Peyer's patch (tissue), 4 donors: Measurements from ENCODE around the gene ACTG2. TPM values are rescaled to one million over a fixed set of nuclear protein-coding genes. Genes with fewer than 3 reads are reported as not detected.
"Not testable (repeated sequence)": the region's sequence is repeated elsewhere in the genome, so short reads cannot be mapped to it uniquely, and the experiment has no call there.

Experiments used
- DNase-seq, 3 donors: peaks; one replicate each; pipeline ENCODE4 v3.0.0-alpha.2; 2017 to 2019
- H3K27ac ChIP-seq, 4 donors: fragments of 200-600 bp; sonication (generic); one replicate each; pipeline ENCODE4 v1.5.1; 2016 to 2019
- H3K27me3 ChIP-seq, 2 donors: fragments of 200-600 bp; sonication (generic); one replicate each; pipeline ENCODE4 v1.5.1; 2019
- H3K36me3 ChIP-seq, 3 donors: fragments of 200-600 bp; sonication (generic); one replicate each; pipeline ENCODE4 v1.5.1; 2016 to 2019
- H3K4me1 ChIP-seq, 4 donors: fragments of 200-600 bp; sonication (generic); one replicate each; pipeline ENCODE4 v1.5.1; 2016 to 2019
- H3K4me3 ChIP-seq, 4 donors: fragments of 200-600 bp; sonication (generic); 1 replicate in 3 of 4; 2 replicates in 1 of 4; pipeline ENCODE4 v1.5.1; 2016 to 2019; ENCODE audit warnings: mild to moderate bottlenecking in 1 of 4
- H3K9me3 ChIP-seq, 4 donors: fragments of 200-600 bp; sonication (generic); one replicate each; pipeline ENCODE4 v1.5.1; 2016 to 2019; ENCODE audit warnings: mild to moderate bottlenecking in 1 of 4
- CTCF ChIP-seq, 6 experiments: fragments of 450-650 bp in 4 of 6; fragments of 200-600 bp in 2 of 6; sonication (generic) in 1 of 6; IDR thresholded peaks; one replicate each; pipeline ENCODE4 v1.5.1; 2017 to 2019; ENCODE audit warnings: antibody characterized with exemption in 6 of 6, mild to moderate bottlenecking in 3 of 6, moderate library complexity in 1 of 6
- POLR2A ChIP-seq, 2 donors: fragments of 450-650 bp; IDR thresholded peaks; one replicate each; pipeline ENCODE4 v1.5.1; 2017; ENCODE audit warnings: antibody characterized with exemption in 2 of 2, mild to moderate bottlenecking in 2 of 2, moderate library complexity in 2 of 2
- total RNA-seq, 4 donors: library from RNA; depleted of rRNA; stranded (reverse); fragments of >200 nt; gene quantifications; one replicate each; pipeline ENCODE4 v1.1.0, GENCODE V29; 2016

Gene ACTG2
- total RNA-seq, 4 donors from 2014 or later = 27.5 to 140 (median 40.0) TPM

DNA sequence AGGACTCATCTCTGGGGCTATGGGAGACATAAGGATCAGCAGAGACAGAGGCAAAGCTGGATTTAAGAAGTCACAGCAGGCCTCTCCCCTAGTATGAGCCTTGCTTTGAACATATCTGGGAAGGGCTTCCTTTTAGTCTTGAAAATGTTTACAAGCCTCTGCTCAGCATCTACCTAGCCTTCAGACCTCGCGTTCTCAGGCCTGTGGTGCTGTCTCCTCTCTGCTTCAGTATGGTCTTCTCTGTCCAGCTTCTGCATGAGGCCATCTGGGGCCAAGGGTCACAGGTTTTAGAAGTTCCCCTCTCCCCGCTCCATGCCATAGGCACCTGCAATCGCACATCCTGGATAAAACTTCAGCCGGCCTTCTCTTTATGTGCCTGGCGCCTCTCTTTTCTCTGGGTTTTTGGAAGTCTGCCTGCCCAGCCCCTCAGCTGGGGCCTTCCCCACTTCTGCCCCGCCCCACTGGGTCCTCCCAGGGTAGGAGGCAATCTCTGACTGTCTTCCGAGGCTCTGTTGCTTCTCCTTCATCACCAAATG, 7.1 kb downstream of the ACTG2 start:
- no peak for DNase-seq
- Histone ChIP-seq H3K36me3 (no peaks in the 10 kb centered on the region), H3K9me3 (no peaks in the 10 kb centered on the region), H3K27me3 (no peaks in the 10 kb centered on the region), H3K4me3 (peak overlapping the region in 1 of 4 donors; percentile 10), H3K27ac (peak overlapping the region in 1 of 4 donors; percentile 88), H3K4me1 (peaks cover 0 to 10% (median 0%) of the 10 kb centered on the region in 4 donors)
- TF ChIP-seq POLR2A (IDR thresholded peaks at IDR 0.05) (no peak), CTCF (IDR thresholded peaks at IDR 0.05) (no peak)

DNA sequence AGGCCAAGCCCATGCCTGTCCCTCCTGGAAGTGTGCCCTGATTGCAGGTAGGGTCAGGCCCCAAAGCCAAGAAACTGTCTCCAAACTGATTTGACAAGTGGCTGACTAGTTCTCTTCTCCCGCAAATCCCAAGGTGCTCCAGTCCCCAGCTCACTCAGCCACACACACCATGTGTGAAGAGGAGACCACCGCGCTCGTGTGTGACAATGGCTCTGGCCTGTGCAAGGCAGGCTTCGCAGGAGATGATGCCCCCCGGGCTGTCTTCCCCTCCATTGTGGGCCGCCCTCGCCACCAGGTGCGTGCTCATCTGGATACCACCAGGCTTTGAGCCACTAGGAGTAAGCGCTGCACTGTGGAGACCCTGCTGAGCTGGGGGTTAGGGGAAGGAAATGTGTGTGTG, 8.3 kb downstream of the ACTG2 start:
- no peak overlapping the region for H3K27ac ChIP-seq
- peaks cover 0 to 10% (median 0%) of the 10 kb centered on the region in 4 donors for H3K4me1 ChIP-seq
- H3K36me3 ChIP-seq = no peaks in the 10 kb centered on the region
- no peak overlapping the region for H3K4me3 ChIP-seq
- H3K9me3 ChIP-seq = no peaks in the 10 kb centered on the region
- no peak for DNase-seq
- TF ChIP-seq CTCF (IDR thresholded peaks at IDR 0.05) (no peak), POLR2A (IDR thresholded peaks at IDR 0.05) (no peak)
- no peaks in the 10 kb centered on the region for H3K27me3 ChIP-seq

DNA sequence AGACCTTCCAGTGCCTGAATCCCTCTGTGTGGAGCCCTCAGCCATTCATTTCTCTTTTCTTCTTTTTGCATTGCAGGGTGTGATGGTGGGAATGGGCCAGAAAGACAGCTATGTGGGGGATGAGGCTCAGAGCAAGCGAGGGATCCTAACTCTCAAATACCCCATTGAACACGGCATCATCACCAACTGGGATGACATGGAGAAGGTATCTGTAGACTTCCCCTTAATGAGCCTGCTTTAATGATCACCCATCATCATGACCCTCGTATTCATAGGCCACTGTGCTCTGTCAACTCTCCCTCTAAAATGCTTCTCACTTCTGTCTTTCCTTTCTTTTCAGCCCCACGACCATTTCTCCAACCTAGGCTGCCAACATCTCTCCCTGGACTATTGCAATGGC, 9.5 kb downstream of the ACTG2 start:
- peaks cover 0 to under 1% (median 0%) of the 10 kb centered on the region in 4 donors for H3K4me1 ChIP-seq
- no peak overlapping the region for H3K27ac ChIP-seq
- H3K4me3 ChIP-seq = no peak overlapping the region
- no peak for TF ChIP-seq POLR2A (IDR thresholded peaks at IDR 0.05)
- TF ChIP-seq CTCF (IDR thresholded peaks at IDR 0.05) = no peak
- no peaks in the 10 kb centered on the region for H3K9me3 ChIP-seq
- H3K27me3 ChIP-seq = no peaks in the 10 kb centered on the region
- DNase-seq = no peak
- no peaks in the 10 kb centered on the region for H3K36me3 ChIP-seq

- Histone ChIP-seq H3K4me3 (no peak overlapping the region), H3K27ac (no peak overlapping the region)
- no peak for DNase-seq
Measured at GRCh38 chr2:73903313-73903712, 10.5 kb downstream of the ACTG2 start.

DNA sequence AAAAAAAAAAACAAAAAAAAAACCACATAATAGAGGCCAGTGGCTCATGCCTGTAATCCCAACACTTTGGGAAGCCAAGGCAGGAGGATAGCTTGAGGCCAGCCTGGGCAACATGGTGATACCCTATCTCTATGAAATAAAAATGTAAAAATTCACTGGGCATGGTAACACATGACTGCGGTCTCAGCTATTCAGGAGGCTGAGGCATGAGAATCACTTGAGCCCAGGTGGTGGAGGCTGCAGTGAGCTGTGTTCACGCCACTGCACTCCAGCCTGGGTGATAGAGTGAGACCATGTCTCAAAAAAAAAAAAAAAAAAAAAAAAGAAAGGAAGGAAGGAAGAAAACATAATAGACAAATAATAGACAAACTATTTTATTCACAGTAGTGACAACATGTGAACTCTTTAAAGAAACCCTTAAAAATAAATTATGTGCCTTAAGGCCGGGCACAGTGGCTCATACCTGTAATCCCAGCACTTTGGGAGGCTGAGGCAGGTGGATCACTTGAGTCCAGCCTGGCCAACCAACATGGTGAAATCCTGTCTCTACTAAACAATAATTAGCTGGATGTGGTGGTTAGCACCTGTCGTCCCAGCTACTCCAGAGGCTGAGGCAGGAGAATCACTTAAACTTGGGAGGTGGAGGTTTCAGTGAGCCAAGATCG, 11.3 kb downstream of the ACTG2 start:
- not testable (repeated sequence) for H3K27me3 ChIP-seq, DNase-seq, H3K9me3 ChIP-seq, H3K4me3 ChIP-seq, H3K36me3 ChIP-seq, H3K4me1 ChIP-seq, H3K27ac ChIP-seq

More at GRCh38 chr2:73903313-73903712, 10.5 kb downstream of the ACTG2 start:
- TF ChIP-seq POLR2A (IDR thresholded peaks at IDR 0.05) = no peak
- no peak for TF ChIP-seq CTCF (IDR thresholded peaks at IDR 0.05)
- no peaks in the 10 kb centered on the region for H3K27me3 ChIP-seq
- no peaks in the 10 kb centered on the region for H3K36me3 ChIP-seq
- H3K9me3 ChIP-seq = no peaks in the 10 kb centered on the region
- no peaks in the 10 kb centered on the region for H3K4me1 ChIP-seq

- Histone ChIP-seq H3K27ac (no peak overlapping the region), H3K4me3 (no peak overlapping the region), H3K36me3 (no peaks in the 10 kb centered on the region), H3K4me1 (no peaks in the 10 kb centered on the region), H3K9me3 (no peaks in the 10 kb centered on the region), H3K27me3 (no peaks in the 10 kb centered on the region)
- TF ChIP-seq POLR2A (IDR thresholded peaks at IDR 0.05) (no peak), CTCF (IDR thresholded peaks at IDR 0.05) (no peak)
- DNase-seq = no peak
Measured at GRCh38 chr2:73904952-73905351, 12.1 kb downstream of the ACTG2 start.
